Measurements from ENCODE around the gene TSPAN5. TPM values are rescaled to one million over a fixed set of nuclear protein-coding genes. Genes with fewer than 3 reads are reported as not detected.

The TSPAN5 gene
- total RNA-seq (2022; extraction: Qiagen RNA extraction): 11.1 to 12.0 TPM (median 11.7 TPM) in 5 replicates

GRCh38 chr4:98658287-98659105, at the start of gene TSPAN5:
Gene TSPAN5, minus strand, starts transcription at chr4:98658611.

